Measurements from ENCODE around the gene ACAP3. TPM values are rescaled to one million over a fixed set of nuclear protein-coding genes. Genes with fewer than 3 reads are reported as not detected.

Gene ACAP3
- total RNA-seq, 1 donor from 2014 or later = 55.7 TPM

GRCh38 chr1:1299686-1300351 lies 7.9 kb downstream of the ACAP3 start:
- Mint-ChIP-seq H3K36me3 (ENCODE audit: low read depth) (peaks cover 2% of the 10 kb centered on the region), H3K4me3 (no peak overlapping the region), H3K4me1 (no peaks in the 10 kb centered on the region), H3K27me3 (no peaks in the 10 kb centered on the region), H3K9me3 (no peaks in the 10 kb centered on the region), H3K27ac (no peak overlapping the region)
- peak; percentile 75 for DNase-seq
- intact Hi-C loops (cut with micrococcal nuclease) = no loop called here

GRCh38 chr1:1298861-1299685 lies 8.7 kb downstream of the ACAP3 start:
- no peaks in the 10 kb centered on the region for H3K4me1 Mint-ChIP-seq
- DNase-seq = no peak
- no peaks in the 10 kb centered on the region for H3K9me3 Mint-ChIP-seq
- no peak overlapping the region for H3K4me3 Mint-ChIP-seq
- no peaks in the 10 kb centered on the region for H3K27me3 Mint-ChIP-seq
- intact Hi-C loops (cut with micrococcal nuclease) = no loop called here
- peaks cover 2% of the 10 kb centered on the region for H3K36me3 Mint-ChIP-seq (ENCODE audit: low read depth)
- H3K27ac Mint-ChIP-seq = no peak overlapping the region

GRCh38 chr1:1297802-1298424 lies 9.8 kb downstream of the ACAP3 start:
- Mint-ChIP-seq H3K27ac (no peak overlapping the region), H3K27me3 (no peaks in the 10 kb centered on the region), H3K4me1 (no peaks in the 10 kb centered on the region), H3K36me3 (ENCODE audit: low read depth) (peaks cover 2% of the 10 kb centered on the region), H3K9me3 (no peaks in the 10 kb centered on the region), H3K4me3 (no peak overlapping the region)
- no peak for DNase-seq
- intact Hi-C loops (cut with micrococcal nuclease) = no loop called here

DNA sequence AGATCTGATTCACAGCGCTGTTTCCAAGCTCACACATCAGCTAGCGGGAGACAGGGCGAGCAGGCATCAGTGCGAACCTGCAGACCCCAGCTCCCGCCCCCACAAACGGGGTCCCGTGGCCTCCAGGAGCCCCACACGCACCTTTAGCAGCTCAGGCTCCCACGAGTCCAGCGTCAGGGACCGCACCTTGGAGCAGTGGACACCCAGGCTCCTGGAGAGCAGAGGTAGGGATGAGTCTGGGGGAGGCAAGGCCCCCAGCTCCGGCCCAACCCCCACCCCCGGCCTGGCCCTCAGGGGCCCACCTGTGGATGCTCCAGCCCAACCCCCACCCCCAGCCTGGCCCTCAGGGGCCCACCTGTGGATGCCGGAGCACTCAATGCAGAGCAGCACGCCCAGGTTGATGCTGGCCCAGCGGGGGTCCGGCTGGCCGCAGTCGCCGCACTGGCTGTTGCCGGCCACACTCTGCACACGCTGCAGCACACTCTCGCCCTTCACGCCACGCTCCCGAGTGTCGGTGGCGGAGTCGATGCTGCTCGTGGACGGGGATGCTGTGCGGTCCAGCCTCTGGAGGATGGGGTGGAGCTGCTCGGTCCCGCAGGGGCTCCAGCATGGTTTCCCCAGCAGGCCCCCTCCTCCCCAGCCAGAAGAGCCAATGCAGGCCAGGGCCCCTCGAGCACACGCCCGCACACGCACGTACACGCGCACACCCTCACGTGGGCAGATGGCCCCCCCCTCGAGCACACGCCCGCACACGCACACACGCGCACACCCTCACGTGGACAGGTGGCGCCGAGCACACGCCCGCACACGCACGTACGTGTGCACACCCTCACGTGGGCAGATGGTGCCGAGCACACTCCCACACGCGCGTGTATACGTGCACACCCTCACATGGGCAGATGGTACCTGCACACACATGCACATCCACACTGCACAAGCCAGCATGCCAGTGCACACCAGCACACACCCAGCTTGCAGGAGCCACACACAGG lies 11.4 kb downstream of the ACAP3 start:
- Mint-ChIP-seq H3K9me3 (no peaks in the 10 kb centered on the region), H3K36me3 (ENCODE audit: low read depth) (peaks cover 2% of the 10 kb centered on the region), H3K27me3 (no peaks in the 10 kb centered on the region), H3K4me1 (peaks cover 3% of the 10 kb centered on the region), H3K27ac (no peak overlapping the region), H3K4me3 (no peak overlapping the region)
- intact Hi-C loops (cut with micrococcal nuclease) = no loop called here
- DNase-seq = no peak

DNA sequence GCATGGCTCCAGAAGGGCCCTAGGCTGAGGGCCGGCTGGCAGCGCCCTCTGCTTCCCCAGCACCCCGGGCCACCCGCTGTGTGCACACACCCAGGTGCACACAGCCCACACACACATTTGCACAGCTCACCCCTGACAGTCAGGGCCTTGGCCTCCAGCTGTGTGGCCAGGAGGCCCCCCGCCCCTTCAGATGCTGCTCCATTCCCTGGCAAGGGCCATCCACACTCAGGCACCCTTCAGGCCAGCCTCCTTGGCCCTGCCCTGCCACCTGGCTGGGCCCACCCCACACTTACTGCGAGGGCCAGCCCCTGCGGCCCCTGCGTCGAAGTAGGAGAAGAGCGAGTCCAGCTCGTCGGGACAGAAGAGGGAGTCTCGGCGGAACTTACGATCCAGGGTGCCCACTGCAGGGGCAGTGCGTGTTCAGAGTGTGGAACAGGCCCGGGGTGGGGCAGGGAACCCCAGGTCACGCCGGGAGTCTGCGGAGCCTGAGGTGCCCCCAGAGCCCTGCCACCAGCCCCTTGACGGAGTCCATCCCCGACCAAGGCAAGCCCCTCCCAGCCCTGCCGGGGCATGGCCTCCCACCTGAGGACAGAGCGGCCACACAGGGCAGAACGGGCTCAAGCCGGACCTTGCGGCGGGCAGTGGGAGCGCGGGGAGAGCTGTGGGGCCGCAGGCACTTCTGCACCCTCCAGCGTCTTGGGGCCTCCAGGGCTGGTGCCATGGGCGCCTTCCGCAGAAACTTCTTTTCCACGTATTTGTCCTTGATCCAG lies 12.4 kb downstream of the ACAP3 start:
- intact Hi-C loops (cut with micrococcal nuclease) = no loop called here
- H3K4me3 Mint-ChIP-seq = no peak overlapping the region

GRCh38 chr1:1294250-1294890 lies 13.4 kb downstream of the ACAP3 start:
- peaks cover 4% of the 10 kb centered on the region for H3K4me1 Mint-ChIP-seq
- no peak overlapping the region for H3K4me3 Mint-ChIP-seq
- DNase-seq = no peak
- intact Hi-C loops (cut with micrococcal nuclease) = loop anchor here (5.0 kb wide), 1 partner anchor 262 kb away; no protein-coding TSS in a partner anchor
- peaks cover 2% of the 10 kb centered on the region for H3K36me3 Mint-ChIP-seq (ENCODE audit: low read depth)
- no peaks in the 10 kb centered on the region for H3K9me3 Mint-ChIP-seq
- H3K27ac Mint-ChIP-seq = no peak overlapping the region
- no peaks in the 10 kb centered on the region for H3K27me3 Mint-ChIP-seq

More for the DNA sequence above, 12.4 kb downstream of the ACAP3 start:
- Mint-ChIP-seq H3K27ac (no peak overlapping the region), H3K27me3 (no peaks in the 10 kb centered on the region), H3K9me3 (no peaks in the 10 kb centered on the region), H3K4me1 (peaks cover 3% of the 10 kb centered on the region), H3K36me3 (ENCODE audit: low read depth) (peaks cover 2% of the 10 kb centered on the region)
- no peak for DNase-seq

- H3K36me3 Mint-ChIP-seq (ENCODE audit: low read depth) = peaks cover 2% of the 10 kb centered on the region
- no peak overlapping the region for H3K4me3 Mint-ChIP-seq
- no peak overlapping the region for H3K27ac Mint-ChIP-seq
- H3K9me3 Mint-ChIP-seq = no peaks in the 10 kb centered on the region
- peaks cover 4% of the 10 kb centered on the region for H3K4me1 Mint-ChIP-seq
- no peaks in the 10 kb centered on the region for H3K27me3 Mint-ChIP-seq
- intact Hi-C loops (cut with micrococcal nuclease) = loop anchor here (5.0 kb wide), 1 partner anchor 261 kb away; no protein-coding TSS in a partner anchor
- no peak for DNase-seq
Observed at GRCh38 chr1:1293263-1294249, 14.2 kb downstream of the ACAP3 start.

- Mint-ChIP-seq H3K9me3 (no peaks in the 10 kb centered on the region), H3K27ac (no peak overlapping the region)
- intact Hi-C loops (cut with micrococcal nuclease) = loop anchor here (5.0 kb wide), 1 partner anchor 261 kb away; no protein-coding TSS in a partner anchor
Observed at GRCh38 chr1:1292851-1293250, 14.9 kb downstream of the ACAP3 start.

DNA sequence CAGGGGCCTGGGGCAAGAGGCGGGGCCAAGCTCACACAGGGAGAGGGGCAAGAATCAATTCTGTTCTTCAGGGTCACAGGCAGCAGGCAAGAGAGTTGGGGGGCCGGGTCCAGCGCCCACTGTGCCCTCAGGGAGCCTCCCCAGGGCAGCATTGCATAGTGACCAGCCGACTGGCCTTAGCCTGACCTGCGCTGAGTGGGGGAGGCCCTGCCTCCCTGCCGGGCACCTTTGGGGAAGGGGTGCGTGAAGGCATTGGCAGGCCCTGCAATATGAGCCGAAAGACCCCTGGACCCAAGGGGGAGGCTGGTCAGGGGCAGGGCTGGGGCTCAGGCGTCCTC lies 15.3 kb downstream of the ACAP3 start:
- peaks cover 2% of the 10 kb centered on the region for H3K36me3 Mint-ChIP-seq (ENCODE audit: low read depth)
- no peaks in the 10 kb centered on the region for H3K27me3 Mint-ChIP-seq
- H3K9me3 Mint-ChIP-seq = no peaks in the 10 kb centered on the region
- intact Hi-C loops (cut with micrococcal nuclease) = loop anchor here (5.0 kb wide), 1 partner anchor 260 kb away; no protein-coding TSS in a partner anchor
- DNase-seq = no peak
- no peak overlapping the region for H3K27ac Mint-ChIP-seq
- peaks cover 4% of the 10 kb centered on the region for H3K4me1 Mint-ChIP-seq
- H3K4me3 Mint-ChIP-seq = no peak overlapping the region

More at GRCh38 chr1:1292851-1293250, 14.9 kb downstream of the ACAP3 start:
- no peak overlapping the region for H3K4me3 Mint-ChIP-seq
- DNase-seq = no peak
- H3K4me1 Mint-ChIP-seq = peaks cover 4% of the 10 kb centered on the region
- H3K27me3 Mint-ChIP-seq = no peaks in the 10 kb centered on the region
- H3K36me3 Mint-ChIP-seq (ENCODE audit: low read depth) = peaks cover 2% of the 10 kb centered on the region

DNA sequence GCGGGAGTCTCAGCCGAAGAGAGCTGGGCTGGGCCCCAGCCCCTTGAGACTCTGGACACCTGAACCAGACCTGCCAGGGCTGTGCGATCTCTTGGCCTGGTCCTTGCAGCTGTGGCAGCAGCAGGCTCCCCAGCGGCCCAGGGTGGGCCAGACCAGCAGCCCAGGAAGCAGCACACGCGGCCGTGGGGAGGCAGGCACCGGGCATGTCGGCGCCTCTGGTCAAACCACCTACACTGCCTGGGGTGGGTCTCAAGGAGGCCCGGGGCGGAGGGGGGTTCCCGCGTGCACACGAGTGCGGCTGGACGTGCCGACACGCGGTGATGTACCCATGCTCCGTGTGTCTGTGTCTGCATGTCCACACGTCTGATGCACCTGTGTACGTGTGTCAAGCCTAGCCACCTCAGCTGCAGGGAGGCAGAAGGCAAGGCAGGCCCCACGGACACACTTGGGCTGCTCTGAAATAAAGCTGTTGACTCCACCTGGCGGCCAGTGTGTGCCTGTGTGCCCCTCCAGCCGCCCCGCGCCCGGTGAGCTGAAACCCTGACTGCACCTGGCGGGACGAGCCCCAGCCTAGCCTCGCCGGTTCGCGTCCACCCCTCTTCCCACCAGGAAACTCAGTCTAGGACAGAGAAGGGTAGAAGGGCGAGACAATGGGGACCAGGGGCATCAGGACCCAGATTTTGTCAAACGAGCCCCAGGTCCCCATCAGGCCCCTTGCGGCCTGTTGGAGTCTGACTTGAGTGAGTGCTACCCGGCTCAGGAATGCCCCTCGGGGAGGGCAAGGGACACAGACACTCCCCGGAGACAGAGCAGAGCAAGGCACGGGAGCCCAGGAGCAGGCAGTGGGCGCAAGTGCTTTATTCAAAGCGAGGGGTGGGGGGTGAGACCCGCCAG lies 15.9 kb downstream of the ACAP3 start:
- H3K27me3 Mint-ChIP-seq = no peaks in the 10 kb centered on the region
- H3K4me3 Mint-ChIP-seq = no peak overlapping the region
- H3K27ac Mint-ChIP-seq = no peak overlapping the region
- H3K9me3 Mint-ChIP-seq = no peaks in the 10 kb centered on the region
- H3K36me3 Mint-ChIP-seq (ENCODE audit: low read depth) = peaks cover 2% of the 10 kb centered on the region
- H3K4me1 Mint-ChIP-seq = peaks cover 4% of the 10 kb centered on the region
- peak; percentile 89 for DNase-seq
- intact Hi-C loops (cut with micrococcal nuclease) = loop anchor here (5.0 kb wide), 1 partner anchor 259 kb away; no protein-coding TSS in a partner anchor
